KMS-11 (cell line): ENCODE data around the gene SCTR.

Source experiments
- H2AFZ ChIP-seq: fragments of 200-600 bp; sonication (generic); 2 replicates; pipeline ENCODE4 v1.6.1; 2016; ENCODE audit warnings: antibody characterized with exemption, mixed run types, low read depth
- H3K27ac ChIP-seq: fragments of 200-600 bp; sonication (generic); 2 replicates; pipeline ENCODE4 v1.6.1; 2016; ENCODE audit warnings: mild to moderate bottlenecking, mixed run types
- H3K27me3 ChIP-seq: fragments of 200-600 bp; sonication (generic); 2 replicates; pipeline ENCODE4 v1.6.1; 2017; ENCODE audit warnings: mild to moderate bottlenecking, low read depth, mixed run types, moderate library complexity; ENCODE audit not compliant: insufficient read depth
- H3K36me3 ChIP-seq: fragments of 200-600 bp; sonication (generic); 2 replicates; pipeline ENCODE4 v1.6.1; 2017; ENCODE audit warnings: mild to moderate bottlenecking, mixed run types; ENCODE audit not compliant: insufficient read depth
- H3K4me1 ChIP-seq: fragments of 200-600 bp; sonication (generic); 2 replicates; pipeline ENCODE4 v1.6.1; 2016; ENCODE audit warnings: mild to moderate bottlenecking, low read depth, mixed run types; ENCODE audit not compliant: poor library complexity, severe bottlenecking
- H3K4me2 ChIP-seq: fragments of 200-600 bp; sonication (generic); 2 replicates; pipeline ENCODE4 v1.7.0; 2016; ENCODE audit warnings: mild to moderate bottlenecking, mixed run types
- H3K4me3 ChIP-seq: fragments of 200-600 bp; sonication (generic); IDR thresholded peaks from 2 replicates; pipeline ENCODE4 v1.6.1; 2017; ENCODE audit warnings: low read depth, low read length, mixed read lengths; ENCODE audit not compliant: insufficient read depth
- H3K79me2 ChIP-seq: fragments of 200-600 bp; sonication (generic); 2 replicates; pipeline ENCODE4 v1.6.1; 2016; ENCODE audit warnings: low read depth, mixed run types; ENCODE audit not compliant: insufficient read depth
- H3K9ac ChIP-seq: fragments of 200-600 bp; sonication (generic); 2 replicates; pipeline ENCODE4 v1.6.1; 2016; ENCODE audit warnings: mild to moderate bottlenecking, mixed run types
- H4K20me1 ChIP-seq: fragments of 200-600 bp; sonication (generic); 2 replicates; pipeline ENCODE4 v1.6.1; 2016; ENCODE audit warnings: mild to moderate bottlenecking, mixed run types; ENCODE audit not compliant: insufficient read depth
- CTCF ChIP-seq: fragments of 200-600 bp; sonication (generic); conservative IDR thresholded peaks from 2 replicates; pipeline ENCODE4 v1.6.1; 2017; ENCODE audit warnings: low read depth, mild to moderate bottlenecking, antibody characterized with exemption, low read length, moderate library complexity, mixed read lengths

Gene SCTR

GRCh38 chr2:119466373-119466772, 57.9 kb downstream of the SCTR start:
- no peak overlapping the region for H3K4me3 ChIP-seq
- no peak overlapping the region for H2AFZ ChIP-seq
- H3K27ac ChIP-seq, result no peak overlapping the region
- TF ChIP-seq CTCF, result no peak
- H3K27me3 ChIP-seq, result no peaks in the 10 kb centered on the region
- H3K4me1 ChIP-seq, result no peaks in the 10 kb centered on the region
- no peak overlapping the region for H3K9ac ChIP-seq
- H3K4me2 ChIP-seq, result no peak overlapping the region
- H4K20me1 ChIP-seq, result no peaks in the 10 kb centered on the region
- H3K79me2 ChIP-seq, result no peaks in the 10 kb centered on the region
- H3K36me3 ChIP-seq, result no peaks in the 10 kb centered on the region

GRCh38 chr2:119465687-119466086, 58.6 kb downstream of the SCTR start:
- no peak overlapping the region for H3K4me2 ChIP-seq
- TF ChIP-seq CTCF, result no peak
- H3K4me3 ChIP-seq, result no peak overlapping the region

GRCh38 chr2:119464981-119465380, 59.3 kb downstream of the SCTR start:
- Histone ChIP-seq H3K4me3 (no peak overlapping the region), H3K4me1 (no peaks in the 10 kb centered on the region), H3K4me2 (no peak overlapping the region)

More at GRCh38 chr2:119465687-119466086, 58.6 kb downstream of the SCTR start:
- Histone ChIP-seq H3K27me3 (no peaks in the 10 kb centered on the region), H3K27ac (no peak overlapping the region), H3K4me1 (no peaks in the 10 kb centered on the region), H3K36me3 (no peaks in the 10 kb centered on the region), H2AFZ (no peak overlapping the region), H3K9ac (no peak overlapping the region), H4K20me1 (no peaks in the 10 kb centered on the region), H3K79me2 (no peaks in the 10 kb centered on the region)

GRCh38 chr2:119463990-119464389, 60.3 kb downstream of the SCTR start:
- Histone ChIP-seq H3K36me3 (no peaks in the 10 kb centered on the region), H3K4me3 (no peak overlapping the region), H4K20me1 (no peaks in the 10 kb centered on the region), H3K4me2 (no peak overlapping the region), H3K27ac (no peak overlapping the region), H3K4me1 (no peaks in the 10 kb centered on the region), H2AFZ (no peak overlapping the region), H3K79me2 (no peaks in the 10 kb centered on the region), H3K27me3 (no peaks in the 10 kb centered on the region), H3K9ac (no peak overlapping the region)
- no peak for TF ChIP-seq CTCF

More at GRCh38 chr2:119464981-119465380, 59.3 kb downstream of the SCTR start:
- Histone ChIP-seq H3K27ac (no peak overlapping the region), H3K9ac (no peak overlapping the region), H4K20me1 (no peaks in the 10 kb centered on the region), H3K79me2 (no peaks in the 10 kb centered on the region), H3K36me3 (no peaks in the 10 kb centered on the region), H3K27me3 (no peaks in the 10 kb centered on the region), H2AFZ (no peak overlapping the region)
- TF ChIP-seq CTCF, result no peak
